Type B pancreatic cell (in vitro differentiated cells): Measurements from ENCODE around the gene EEFSEC. TPM values are rescaled to one million over a fixed set of nuclear protein-coding genes. Genes with fewer than 3 reads are reported as not detected.

ENCODE experiments used
- DNase-seq: peaks from one replicate; pipeline ENCODE4 v3.0.0; 2021; ENCODE audit warnings: mixed read lengths; ENCODE audit not compliant: unreplicated experiment; ENCODE audit errors: extremely low spot score
- H3K27ac Mint-ChIP-seq: 2 replicates; pipeline ENCODE4 v1.8.0; 2021; ENCODE audit warnings: mild to moderate bottlenecking, mixed read lengths
- H3K27me3 Mint-ChIP-seq: 2 replicates; pipeline ENCODE4 v1.8.0; 2021; ENCODE audit warnings: mixed read lengths
- H3K36me3 Mint-ChIP-seq: 2 replicates; pipeline ENCODE4 v1.8.0; 2021; ENCODE audit warnings: mixed read lengths
- H3K4me1 Mint-ChIP-seq: one replicate; pipeline ENCODE4 v1.8.0; 2021; ENCODE audit warnings: mixed read lengths; ENCODE audit not compliant: unreplicated experiment
- H3K4me3 Mint-ChIP-seq: 2 replicates; pipeline ENCODE4 v1.8.0; 2021; ENCODE audit warnings: mild to moderate bottlenecking, mixed read lengths
- H3K9me3 Mint-ChIP-seq: 2 replicates; pipeline ENCODE4 v1.8.0; 2021; ENCODE audit warnings: mixed read lengths
- CTCF ChIP-seq: fragments of 200-600 bp; sonication (generic); conservative IDR thresholded peaks from 2 replicates; pipeline ENCODE4 v1.5.0; 2021; ENCODE audit warnings: antibody characterized with exemption, mild to moderate bottlenecking
- total RNA-seq: library from RNA; stranded (reverse); gene quantifications from 2 replicates; pipeline ENCODE4 v1.2.1, GENCODE V29; 2021; ENCODE audit warnings: low replicate concordance

EEFSEC gene
- total RNA-seq, 1 donor from 2014 or later, result 16.6 TPM

- no peaks in the 10 kb centered on the region for H3K9me3 Mint-ChIP-seq
- peaks cover 65% of the 10 kb centered on the region for H3K4me1 Mint-ChIP-seq
- no peaks in the 10 kb centered on the region for H3K27me3 Mint-ChIP-seq
- no peaks in the 10 kb centered on the region for H3K36me3 Mint-ChIP-seq
- H3K4me3 Mint-ChIP-seq, result no peak overlapping the region
- TF ChIP-seq CTCF, result no peak
- DNase-seq, result no peak
- H3K27ac Mint-ChIP-seq, result peak overlapping the region; percentile 18
Measured at GRCh38 chr3:128174675-128175590, 21.7 kb downstream of the EEFSEC start.

GRCh38 chr3:128175768-128176167, 22.5 kb downstream of the EEFSEC start:
- H3K9me3 Mint-ChIP-seq, result no peaks in the 10 kb centered on the region
- H3K27me3 Mint-ChIP-seq, result peaks cover 3% of the 10 kb centered on the region
- no peak overlapping the region for H3K4me3 Mint-ChIP-seq
- peaks cover 70% of the 10 kb centered on the region for H3K4me1 Mint-ChIP-seq
- peaks cover 4% of the 10 kb centered on the region for H3K36me3 Mint-ChIP-seq
- H3K27ac Mint-ChIP-seq, result no peak overlapping the region
- no peak for DNase-seq
- TF ChIP-seq CTCF, result no peak

GRCh38 chr3:128176276-128176833, 23.1 kb downstream of the EEFSEC start:
- Mint-ChIP-seq H3K4me1 (peaks cover 67% of the 10 kb centered on the region), H3K36me3 (peaks cover 4% of the 10 kb centered on the region)

GRCh38 chr3:128177865-128178264, 24.6 kb downstream of the EEFSEC start:
- Mint-ChIP-seq H3K27ac (no peak overlapping the region), H3K4me3 (no peak overlapping the region), H3K9me3 (no peaks in the 10 kb centered on the region), H3K36me3 (peaks cover 4% of the 10 kb centered on the region), H3K27me3 (peaks cover 3% of the 10 kb centered on the region), H3K4me1 (peaks cover 58% of the 10 kb centered on the region)
- DNase-seq, result no peak
- no peak for TF ChIP-seq CTCF

More at GRCh38 chr3:128176276-128176833, 23.1 kb downstream of the EEFSEC start:
- H3K27ac Mint-ChIP-seq, result no peak overlapping the region
- TF ChIP-seq CTCF, result no peak
- DNase-seq, result no peak
- H3K4me3 Mint-ChIP-seq, result no peak overlapping the region
- H3K9me3 Mint-ChIP-seq, result no peaks in the 10 kb centered on the region
- peaks cover 3% of the 10 kb centered on the region for H3K27me3 Mint-ChIP-seq

- no peak for DNase-seq
- Mint-ChIP-seq H3K36me3 (peaks cover 4% of the 10 kb centered on the region), H3K27ac (peak overlapping the region; percentile 34), H3K9me3 (no peaks in the 10 kb centered on the region), H3K4me3 (peak overlapping the region; percentile 1), H3K27me3 (peaks cover 3% of the 10 kb centered on the region), H3K4me1 (peaks cover 48% of the 10 kb centered on the region)
- TF ChIP-seq CTCF, result no peak
Measured at GRCh38 chr3:128178782-128179483, 25.7 kb downstream of the EEFSEC start.
